Measurements from ENCODE around the gene RIBC1.

DNA sequence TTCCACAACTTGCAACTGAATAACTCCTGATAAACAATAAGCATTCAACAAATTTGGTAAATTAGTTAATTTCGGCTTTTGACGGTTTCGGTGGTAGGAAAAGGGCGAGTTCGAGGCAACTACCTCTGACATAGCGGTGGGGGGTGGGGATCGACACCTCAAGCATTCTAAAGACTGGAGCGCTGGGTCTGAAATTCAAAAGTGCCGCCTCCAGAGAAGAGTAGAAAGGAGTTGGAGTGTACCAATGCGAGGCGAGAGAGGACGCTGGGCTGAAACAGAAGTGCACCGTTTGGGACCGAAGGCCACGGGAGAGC is 944 bp upstream of the RIBC1 start:
- TF ChIP-seq GATA2 (IDR thresholded peaks at IDR 0.05; ENCODE audit: low read depth, low read length) (no peak), GATA3 (IDR thresholded peaks at IDR 0.05; ENCODE audit: low read depth, low read length) (no peak)

Measured in SH-SY5Y (cell line).